ENCODE measurements around the gene GHDC. TPM values are rescaled to one million over a fixed set of nuclear protein-coding genes. Genes with fewer than 3 reads are reported as not detected.

GHDC gene
- total and polyA plus RNA-seq, 2 of the 13 experiments (the other 11 are each of a cell fraction or from before 2014, with no cell fraction given), result 15.4 to 22.5 TPM

DNA sequence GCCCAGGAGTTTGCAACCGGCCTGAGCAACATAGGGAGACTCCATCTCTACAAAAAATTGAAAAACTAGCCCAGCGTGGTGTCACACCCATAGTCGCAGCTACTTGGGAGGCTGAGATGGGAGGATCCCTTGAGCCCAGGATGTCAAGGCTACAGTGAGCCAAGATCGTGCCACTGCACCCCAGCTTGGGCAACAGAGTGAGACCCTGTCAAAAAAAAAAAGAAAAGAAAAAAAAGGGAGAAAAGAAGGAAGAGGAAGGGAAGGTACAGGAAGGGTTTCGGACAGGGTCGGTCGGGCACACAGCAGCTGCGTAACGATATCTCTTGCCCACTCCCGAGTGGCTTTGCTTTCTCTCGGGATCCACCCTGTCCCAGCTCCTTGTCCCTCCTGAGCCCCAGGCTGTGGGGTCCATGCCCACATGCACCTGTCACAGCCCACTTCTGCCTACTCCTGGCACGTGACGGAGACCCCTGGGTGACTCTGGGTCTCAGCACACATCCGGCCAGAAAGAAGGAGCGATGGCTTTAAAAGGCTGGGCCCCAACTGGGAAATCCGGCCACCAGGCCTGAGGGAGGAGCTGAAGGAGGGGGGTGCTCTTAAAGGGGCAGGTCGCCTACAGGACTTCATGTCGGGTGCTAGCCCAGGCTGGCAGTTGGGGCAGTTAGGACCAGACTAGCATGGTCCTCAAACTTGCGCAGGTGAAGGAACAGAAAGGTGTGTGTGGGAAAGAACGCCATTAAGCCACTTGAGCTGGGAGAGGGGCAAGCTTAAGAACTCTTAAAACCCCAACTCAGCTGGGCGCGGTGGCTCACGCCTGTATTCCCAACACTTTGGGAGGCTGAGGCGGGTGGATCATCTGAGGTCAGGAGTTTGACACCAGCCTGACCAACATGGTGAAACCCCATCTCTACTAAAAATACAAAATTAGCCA is at the start of gene GHDC (continued):
- TF ChIP-seq HDAC1 (CRISPR knock-in tag; IDR thresholded peaks at IDR 0.05), result peak; percentile 81
- TF ChIP-seq, protein P1, sequence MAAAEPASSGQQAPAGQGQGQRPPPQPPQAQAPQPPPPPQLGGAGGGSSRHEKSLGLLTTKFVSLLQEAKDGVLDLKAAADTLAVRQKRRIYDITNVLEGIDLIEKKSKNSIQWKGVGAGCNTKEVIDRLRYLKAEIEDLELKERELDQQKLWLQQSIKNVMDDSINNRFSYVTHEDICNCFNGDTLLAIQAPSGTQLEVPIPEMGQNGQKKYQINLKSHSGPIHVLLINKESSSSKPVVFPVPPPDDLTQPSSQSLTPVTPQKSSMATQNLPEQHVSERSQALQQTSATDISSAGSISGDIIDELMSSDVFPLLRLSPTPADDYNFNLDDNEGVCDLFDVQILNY (CRISPR knock-in tag; conservative IDR thresholded peaks at IDR 0.05), result no peak
- TF ChIP-seq NFKB2 (CRISPR knock-in tag; IDR thresholded peaks at IDR 0.05; ENCODE audit: borderline replicate concordance), result peak; percentile 93
- TF ChIP-seq MED1 (CRISPR knock-in tag; IDR thresholded peaks at IDR 0.05), result peak; percentile 82
- 0 out of 2 replicates have a peak, but pooled peaks have one; percentile 10 for TF ChIP-seq KDM1A (CRISPR knock-in tag; IDR thresholded peaks at IDR 0.05)
- peak; percentile 85; the same call in 1 of the 2 replicates for TF ChIP-seq SALL2 (CRISPR knock-in tag; IDR thresholded peaks at IDR 0.05)
- TF ChIP-seq KDM5A (IDR thresholded peaks at IDR 0.05; ENCODE audit: borderline replicate concordance, low read length), result peak; percentile 36; the same call in 1 of the 2 replicates
- TF ChIP-seq, protein P2, sequence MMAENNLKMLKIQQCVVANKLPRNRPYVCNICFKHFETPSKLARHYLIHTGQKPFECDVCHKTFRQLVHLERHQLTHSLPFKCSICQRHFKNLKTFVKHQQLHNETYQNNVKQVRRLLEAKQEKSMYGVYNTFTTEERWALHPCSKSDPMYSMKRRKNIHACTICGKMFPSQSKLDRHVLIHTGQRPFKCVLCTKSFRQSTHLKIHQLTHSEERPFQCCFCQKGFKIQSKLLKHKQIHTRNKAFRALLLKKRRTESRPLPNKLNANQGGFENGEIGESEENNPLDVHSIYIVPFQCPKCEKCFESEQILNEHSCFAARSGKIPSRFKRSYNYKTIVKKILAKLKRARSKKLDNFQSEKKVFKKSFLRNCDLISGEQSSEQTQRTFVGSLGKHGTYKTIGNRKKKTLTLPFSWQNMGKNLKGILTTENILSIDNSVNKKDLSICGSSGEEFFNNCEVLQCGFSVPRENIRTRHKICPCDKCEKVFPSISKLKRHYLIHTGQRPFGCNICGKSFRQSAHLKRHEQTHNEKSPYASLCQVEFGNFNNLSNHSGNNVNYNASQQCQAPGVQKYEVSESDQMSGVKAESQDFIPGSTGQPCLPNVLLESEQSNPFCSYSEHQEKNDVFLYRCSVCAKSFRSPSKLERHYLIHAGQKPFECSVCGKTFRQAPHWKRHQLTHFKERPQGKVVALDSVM (CRISPR knock-in tag; IDR thresholded peaks at IDR 0.05), result peak; percentile 95
- no peak for TF ChIP-seq GPBP1L1 (CRISPR knock-in tag; IDR thresholded peaks at IDR 0.05)
- no peak for TF ChIP-seq PAX8 (CRISPR knock-in tag; IDR thresholded peaks at IDR 0.05; ENCODE audit: borderline replicate concordance)
- no peak for TF ChIP-seq YY1 (IDR thresholded peaks at IDR 0.05; ENCODE audit: insufficient read depth, insufficient replicate concordance, low read depth, low read length)
- TF ChIP-seq, protein P3, sequence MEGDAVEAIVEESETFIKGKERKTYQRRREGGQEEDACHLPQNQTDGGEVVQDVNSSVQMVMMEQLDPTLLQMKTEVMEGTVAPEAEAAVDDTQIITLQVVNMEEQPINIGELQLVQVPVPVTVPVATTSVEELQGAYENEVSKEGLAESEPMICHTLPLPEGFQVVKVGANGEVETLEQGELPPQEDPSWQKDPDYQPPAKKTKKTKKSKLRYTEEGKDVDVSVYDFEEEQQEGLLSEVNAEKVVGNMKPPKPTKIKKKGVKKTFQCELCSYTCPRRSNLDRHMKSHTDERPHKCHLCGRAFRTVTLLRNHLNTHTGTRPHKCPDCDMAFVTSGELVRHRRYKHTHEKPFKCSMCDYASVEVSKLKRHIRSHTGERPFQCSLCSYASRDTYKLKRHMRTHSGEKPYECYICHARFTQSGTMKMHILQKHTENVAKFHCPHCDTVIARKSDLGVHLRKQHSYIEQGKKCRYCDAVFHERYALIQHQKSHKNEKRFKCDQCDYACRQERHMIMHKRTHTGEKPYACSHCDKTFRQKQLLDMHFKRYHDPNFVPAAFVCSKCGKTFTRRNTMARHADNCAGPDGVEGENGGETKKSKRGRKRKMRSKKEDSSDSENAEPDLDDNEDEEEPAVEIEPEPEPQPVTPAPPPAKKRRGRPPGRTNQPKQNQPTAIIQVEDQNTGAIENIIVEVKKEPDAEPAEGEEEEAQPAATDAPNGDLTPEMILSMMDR (CRISPR knock-in tag; IDR thresholded peaks at IDR 0.05), result peak; percentile 39; the same call in 1 of the 2 replicates
- peak; percentile 45 to 96; a peak in 3 of 4 replicates for TF ChIP-seq POLR2A (IDR thresholded peaks at IDR 0.05; ENCODE audit: insufficient read depth in 1 of 2, low read depth in 2 of 2, low read length in 2 of 2)
- peak; percentile 78 for TF ChIP-seq SRF (IDR thresholded peaks at IDR 0.05; ENCODE audit: low read depth, low read length)
- TF ChIP-seq JUN (CRISPR knock-in tag; IDR thresholded peaks at IDR 0.05), result 0 out of 2 replicates have a peak, but pooled peaks have one; percentile 35
- TF ChIP-seq ZNF780A (CRISPR knock-in tag; IDR thresholded peaks at IDR 0.05), result no peak
- no peak for TF ChIP-seq CREM (IDR thresholded peaks at IDR 0.05)
- no peak for TF ChIP-seq CREM (CRISPR knock-in tag; IDR thresholded peaks at IDR 0.05)
- TF ChIP-seq, protein P4, sequence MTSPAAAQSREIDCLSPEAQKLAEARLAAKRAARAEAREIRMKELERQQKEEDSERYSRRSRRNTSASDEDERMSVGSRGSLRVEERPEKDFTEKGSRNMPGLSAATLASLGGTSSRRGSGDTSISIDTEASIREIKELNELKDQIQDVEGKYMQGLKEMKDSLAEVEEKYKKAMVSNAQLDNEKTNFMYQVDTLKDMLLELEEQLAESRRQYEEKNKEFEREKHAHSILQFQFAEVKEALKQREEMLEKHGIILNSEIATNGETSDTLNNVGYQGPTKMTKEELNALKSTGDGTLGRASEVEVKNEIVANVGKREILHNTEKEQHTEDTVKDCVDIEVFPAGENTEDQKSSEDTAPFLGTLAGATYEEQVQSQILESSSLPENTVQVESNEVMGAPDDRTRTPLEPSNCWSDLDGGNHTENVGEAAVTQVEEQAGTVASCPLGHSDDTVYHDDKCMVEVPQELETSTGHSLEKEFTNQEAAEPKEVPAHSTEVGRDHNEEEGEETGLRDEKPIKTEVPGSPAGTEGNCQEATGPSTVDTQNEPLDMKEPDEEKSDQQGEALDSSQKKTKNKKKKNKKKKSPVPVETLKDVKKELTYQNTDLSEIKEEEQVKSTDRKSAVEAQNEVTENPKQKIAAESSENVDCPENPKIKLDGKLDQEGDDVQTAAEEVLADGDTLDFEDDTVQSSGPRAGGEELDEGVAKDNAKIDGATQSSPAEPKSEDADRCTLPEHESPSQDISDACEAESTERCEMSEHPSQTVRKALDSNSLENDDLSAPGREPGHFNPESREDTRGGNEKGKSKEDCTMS (CRISPR knock-in tag; conservative IDR thresholded peaks at IDR 0.05), result no peak
- TF ChIP-seq STAG1 (CRISPR knock-in tag; IDR thresholded peaks at IDR 0.05), result no peak
- peak; percentile 24; the same call in 1 of the 2 replicates for TF ChIP-seq NFYC (CRISPR knock-in tag; IDR thresholded peaks at IDR 0.05)
